A549 (cell line): ENCODE data around the gene DSCAM.

ENCODE experiments used
- HDAC2 ChIP-seq: fragments of 200-600 bp; sonication (generic); IDR thresholded peaks from 2 replicates; pipeline ENCODE4 v1.6.1; 2016
- NFE2L2 ChIP-seq: fragments of 150-350 bp; conservative IDR thresholded peaks from 2 replicates; pipeline ENCODE4 v1.6.1; 2014; ENCODE audit warnings: low read length
- TF ChIP-seq, protein P1 (sequence below): fragments of >200 bp; sonication (Bioruptor Twin); formaldehyde crosslinking; IDR thresholded peaks from 3 replicates; pipeline ENCODE4 v1.6.1; 2016
- TF ChIP-seq, protein P2 (sequence below): fragments of >200 bp; sonication (Bioruptor Twin); formaldehyde crosslinking; IDR thresholded peaks from 3 replicates; pipeline ENCODE4 v1.5.1; 2016
- TF ChIP-seq, protein P3 (sequence below): IDR thresholded peaks from 2 replicates; pipeline ENCODE4 v1.6.1; 2012

DNA sequence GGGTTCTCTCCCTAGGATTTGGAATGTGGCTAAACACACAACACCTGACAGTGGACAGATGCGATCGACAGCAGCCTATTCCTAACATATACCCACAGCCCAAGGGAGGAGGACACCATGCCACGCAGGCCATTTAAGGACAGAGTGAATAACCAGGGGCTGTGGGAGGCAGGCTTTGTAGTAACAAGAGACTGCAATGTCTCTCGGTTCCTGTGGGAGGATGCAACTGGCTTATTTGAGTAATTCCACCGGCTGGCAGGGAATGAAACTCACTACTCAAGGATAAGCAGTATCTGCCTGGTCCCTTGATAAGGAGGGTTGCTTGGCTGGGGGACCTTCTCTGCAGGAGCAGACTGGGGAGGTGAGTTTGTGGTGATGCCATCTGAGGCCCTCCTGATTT is 870.2 kb downstream of the DSCAM start:
- TF ChIP-seq, protein P1, sequence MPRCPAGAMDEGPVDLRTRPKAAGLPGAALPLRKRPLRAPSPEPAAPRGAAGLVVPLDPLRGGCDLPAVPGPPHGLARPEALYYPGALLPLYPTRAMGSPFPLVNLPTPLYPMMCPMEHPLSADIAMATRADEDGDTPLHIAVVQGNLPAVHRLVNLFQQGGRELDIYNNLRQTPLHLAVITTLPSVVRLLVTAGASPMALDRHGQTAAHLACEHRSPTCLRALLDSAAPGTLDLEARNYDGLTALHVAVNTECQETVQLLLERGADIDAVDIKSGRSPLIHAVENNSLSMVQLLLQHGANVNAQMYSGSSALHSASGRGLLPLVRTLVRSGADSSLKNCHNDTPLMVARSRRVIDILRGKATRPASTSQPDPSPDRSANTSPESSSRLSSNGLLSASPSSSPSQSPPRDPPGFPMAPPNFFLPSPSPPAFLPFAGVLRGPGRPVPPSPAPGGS, result no peak
- TF ChIP-seq, protein P2, sequence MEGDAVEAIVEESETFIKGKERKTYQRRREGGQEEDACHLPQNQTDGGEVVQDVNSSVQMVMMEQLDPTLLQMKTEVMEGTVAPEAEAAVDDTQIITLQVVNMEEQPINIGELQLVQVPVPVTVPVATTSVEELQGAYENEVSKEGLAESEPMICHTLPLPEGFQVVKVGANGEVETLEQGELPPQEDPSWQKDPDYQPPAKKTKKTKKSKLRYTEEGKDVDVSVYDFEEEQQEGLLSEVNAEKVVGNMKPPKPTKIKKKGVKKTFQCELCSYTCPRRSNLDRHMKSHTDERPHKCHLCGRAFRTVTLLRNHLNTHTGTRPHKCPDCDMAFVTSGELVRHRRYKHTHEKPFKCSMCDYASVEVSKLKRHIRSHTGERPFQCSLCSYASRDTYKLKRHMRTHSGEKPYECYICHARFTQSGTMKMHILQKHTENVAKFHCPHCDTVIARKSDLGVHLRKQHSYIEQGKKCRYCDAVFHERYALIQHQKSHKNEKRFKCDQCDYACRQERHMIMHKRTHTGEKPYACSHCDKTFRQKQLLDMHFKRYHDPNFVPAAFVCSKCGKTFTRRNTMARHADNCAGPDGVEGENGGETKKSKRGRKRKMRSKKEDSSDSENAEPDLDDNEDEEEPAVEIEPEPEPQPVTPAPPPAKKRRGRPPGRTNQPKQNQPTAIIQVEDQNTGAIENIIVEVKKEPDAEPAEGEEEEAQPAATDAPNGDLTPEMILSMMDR, result no peak
- TF ChIP-seq NFE2L2, result no peak
- TF ChIP-seq, protein P3, sequence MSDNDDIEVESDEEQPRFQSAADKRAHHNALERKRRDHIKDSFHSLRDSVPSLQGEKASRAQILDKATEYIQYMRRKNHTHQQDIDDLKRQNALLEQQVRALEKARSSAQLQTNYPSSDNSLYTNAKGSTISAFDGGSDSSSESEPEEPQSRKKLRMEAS, result no peak
- no peak for TF ChIP-seq HDAC2
